Activated CD4-positive, alpha-beta T cell treated with anti-CD3 and anti-CD28 coated beads, Interleukin-2, amount 50 U/mL, for 16 hours (primary cell): ENCODE measurements around the gene SHQ1.

Source experiments
- DNase-seq: peaks from one replicate; pipeline ENCODE4 v3.0.0-alpha.2; 2020

Gene SHQ1

GRCh38 chr3:72847751-72848702, at the start of gene SHQ1:
SHQ1 (minus strand) TSS chr3:72848445; CDS start chr3:72848340, 105 bp downstream.
- peak; percentile 97 for DNase-seq

GRCh38 chr3:72897758-72898007, 49.4 kb upstream of the SHQ1 start:
- no peak for DNase-seq

GRCh38 chr3:72896996-72897757, 48.9 kb upstream of the SHQ1 start:
- no peak for DNase-seq

GRCh38 chr3:72894976-72895552, 46.8 kb upstream of the SHQ1 start:
- no peak for DNase-seq

- DNase-seq = no peak
These were observed 44.6 kb upstream of the SHQ1 start for GRCh38 chr3:72892870-72893269.

GRCh38 chr3:72892081-72892775, 44.0 kb upstream of the SHQ1 start:
- no peak for DNase-seq

- no peak for DNase-seq
These were observed 43.0 kb upstream of the SHQ1 start for GRCh38 chr3:72891053-72891855.

GRCh38 chr3:72890166-72890925, 42.1 kb upstream of the SHQ1 start:
- DNase-seq = no peak

GRCh38 chr3:72889310-72890165, 41.3 kb upstream of the SHQ1 start:
- no peak for DNase-seq

GRCh38 chr3:72888546-72889309, 40.5 kb upstream of the SHQ1 start:
- DNase-seq = no peak

GRCh38 chr3:72887705-72888545, 39.7 kb upstream of the SHQ1 start, which contains the start of gene GXYLT2:
GXYLT2 (plus strand) TSS chr3:72888046; CDS start chr3:72888234, 188 bp downstream.
- DNase-seq = peak; percentile 39

GRCh38 chr3:72887343-72887704, 39.1 kb upstream of the SHQ1 start:
- DNase-seq = no peak

- no peak for DNase-seq
These were observed 23.9 kb upstream of the SHQ1 start for GRCh38 chr3:72872183-72872582.

- no peak for DNase-seq
These were observed 14.3 kb upstream of the SHQ1 start for GRCh38 chr3:72862314-72863090.

GRCh38 chr3:72860846-72861245, 12.6 kb upstream of the SHQ1 start:
- no peak for DNase-seq

- no peak for DNase-seq
These were observed 11.8 kb upstream of the SHQ1 start for GRCh38 chr3:72860053-72860452.

GRCh38 chr3:72855001-72855400, 6.8 kb upstream of the SHQ1 start:
- DNase-seq = no peak

- DNase-seq = peak; percentile 53
These were observed 447 bp upstream of the SHQ1 start for GRCh38 chr3:72848703-72849081.
